WTC11 (cell line): ENCODE measurements around the gene OR51G1. TPM values are rescaled to one million over a fixed set of nuclear protein-coding genes. Genes with fewer than 3 reads are reported as not detected.

Experiments
- ATAC-seq: fragments of 200-7000 bp; cut with Tn5 transposase; 2 replicates; pipeline ENCODE4 v1.10.0; 2021; ENCODE audit warnings: mild to moderate bottlenecking, moderate library complexity
- CTCF ChIA-PET: fragments of 300-600 bp; sonication (Branson Sonifier 250); formaldehyde crosslinking; loops from one replicate; lab custom pipeline; 2021; ENCODE audit warnings: antibody characterized with exemption; lab: Charles Lee
- POLR2A ChIA-PET: fragments of 350-600 bp; sonication (Branson Sonifier 250); formaldehyde crosslinking; loops from one replicate; lab custom pipeline; 2021; ENCODE audit warnings: antibody characterized with exemption; lab: Charles Lee
- DNase-seq: peaks from one replicate; pipeline ENCODE4 v3.0.0; 2021; ENCODE audit warnings: low spot score
- H3K27ac Mint-ChIP-seq: 2 replicates; pipeline ENCODE4 v1.8.0; 2021; ENCODE audit warnings: mixed read lengths
- H3K27me3 Mint-ChIP-seq: 2 replicates; pipeline ENCODE4 v1.8.0; 2021; ENCODE audit warnings: low read depth, mild to moderate bottlenecking, moderate library complexity, mixed read lengths
- H3K36me3 Mint-ChIP-seq: 2 replicates; pipeline ENCODE4 v1.8.0; 2021; ENCODE audit warnings: mixed read lengths
- H3K4me1 Mint-ChIP-seq: 2 replicates; pipeline ENCODE4 v1.8.0; 2022; ENCODE audit warnings: mixed read lengths
- H3K4me3 Mint-ChIP-seq: 2 replicates; pipeline ENCODE4 v1.8.0; 2021; ENCODE audit warnings: mild to moderate bottlenecking, moderate library complexity, mixed read lengths
- H3K9me3 Mint-ChIP-seq: 2 replicates; pipeline ENCODE4 v1.8.0; 2021; ENCODE audit warnings: mixed read lengths
- CDX4 ChIP-seq: fragments of 250-450 bp; sonication (Bioruptor Pico); IDR thresholded peaks from 2 replicates; pipeline ENCODE4 v1.9.0; 2021; ENCODE audit warnings: moderate library complexity, mild to moderate bottlenecking, inconsistent platforms, borderline replicate concordance
- E2F5 ChIP-seq: sonication (generic); formaldehyde crosslinking; IDR thresholded peaks from 2 replicates; pipeline ENCODE4 v1.8.1; 2022; ENCODE audit warnings: mild to moderate bottlenecking, moderate library complexity, missing genetic modification reagents
- ESRRA ChIP-seq: sonication (generic); formaldehyde crosslinking; IDR thresholded peaks from 2 replicates; pipeline ENCODE4 v1.8.1; 2022; ENCODE audit warnings: mild to moderate bottlenecking, missing genetic modification reagents, borderline replicate concordance
- ETV6 ChIP-seq: sonication (generic); formaldehyde crosslinking; IDR thresholded peaks from 2 replicates; pipeline ENCODE4 v1.8.1; 2022; ENCODE audit warnings: mild to moderate bottlenecking, missing genetic modification reagents
- FOXP1 ChIP-seq: sonication (generic); formaldehyde crosslinking; IDR thresholded peaks from 2 replicates; pipeline ENCODE4 v1.8.0; 2022; ENCODE audit warnings: missing genetic modification reagents, mild to moderate bottlenecking, moderate library complexity, borderline replicate concordance
- GABPB1 ChIP-seq: sonication (generic); formaldehyde crosslinking; IDR thresholded peaks from 2 replicates; pipeline ENCODE4 v1.8.1; 2023; ENCODE audit warnings: mild to moderate bottlenecking, missing genetic modification reagents
- GRHL2 ChIP-seq: fragments of 250-450 bp; sonication (Bioruptor Pico); IDR thresholded peaks from 2 replicates; pipeline ENCODE4 v1.8.0; 2022; ENCODE audit warnings: mild to moderate bottlenecking, moderate library complexity; ENCODE audit not compliant: insufficient replicate concordance, severe bottlenecking
- MYBL2 ChIP-seq: sonication (generic); formaldehyde crosslinking; IDR thresholded peaks from 2 replicates; pipeline ENCODE4 v1.8.1; 2023; ENCODE audit warnings: mild to moderate bottlenecking, moderate library complexity, missing genetic modification reagents
- NR2C2 ChIP-seq: sonication (generic); formaldehyde crosslinking; IDR thresholded peaks from 2 replicates; pipeline ENCODE4 v1.8.0; 2022; ENCODE audit warnings: mild to moderate bottlenecking, missing genetic modification reagents
- NR3C1 ChIP-seq: sonication (generic); formaldehyde crosslinking; conservative IDR thresholded peaks from 2 replicates; pipeline ENCODE4 v1.8.1; 2023; ENCODE audit warnings: low read depth, mild to moderate bottlenecking, missing genetic modification reagents
- PRRX2 ChIP-seq: fragments of 250-450 bp; sonication (Bioruptor Pico); IDR thresholded peaks from 2 replicates; pipeline ENCODE4 v1.8.0; 2021; ENCODE audit warnings: mild to moderate bottlenecking
- RELA ChIP-seq: sonication (generic); formaldehyde crosslinking; IDR thresholded peaks from 2 replicates; pipeline ENCODE4 v1.8.1; 2022; ENCODE audit warnings: missing genetic modification reagents, mild to moderate bottlenecking, borderline replicate concordance
- SP1 ChIP-seq: sonication (generic); formaldehyde crosslinking; conservative IDR thresholded peaks from 2 replicates; pipeline ENCODE4 v1.8.1; 2022; ENCODE audit warnings: missing genetic modification reagents
- STAT6 ChIP-seq: sonication (generic); formaldehyde crosslinking; conservative IDR thresholded peaks from 2 replicates; pipeline ENCODE4 v1.8.1; 2023; ENCODE audit warnings: mild to moderate bottlenecking, low read depth, missing genetic modification reagents, moderate library complexity
- USF1 ChIP-seq: sonication (generic); formaldehyde crosslinking; IDR thresholded peaks from 2 replicates; pipeline ENCODE4 v1.8.0; 2022; ENCODE audit warnings: mild to moderate bottlenecking, missing genetic modification reagents
- USF2 ChIP-seq: sonication (generic); formaldehyde crosslinking; IDR thresholded peaks from 2 replicates; pipeline ENCODE4 v1.8.1; 2023; ENCODE audit warnings: mild to moderate bottlenecking, missing genetic modification reagents, moderate library complexity
- ZNF121 ChIP-seq: sonication (generic); formaldehyde crosslinking; IDR thresholded peaks from 2 replicates; pipeline ENCODE4 v1.8.0; 2023; ENCODE audit warnings: missing genetic modification reagents
- ZNF232 ChIP-seq: sonication (generic); formaldehyde crosslinking; IDR thresholded peaks from 2 replicates; pipeline ENCODE4 v1.8.0; 2022; ENCODE audit warnings: mild to moderate bottlenecking, missing genetic modification reagents
- ZNF263 ChIP-seq: sonication (generic); formaldehyde crosslinking; IDR thresholded peaks from 2 replicates; pipeline ENCODE4 v1.8.1; 2022; ENCODE audit warnings: low read depth, mild to moderate bottlenecking, moderate library complexity, missing genetic modification reagents
- ZNF532 ChIP-seq: fragments of 250-450 bp; sonication (Bioruptor Pico); IDR thresholded peaks from 2 replicates; pipeline ENCODE4 v1.9.0; 2021; ENCODE audit warnings: mild to moderate bottlenecking, borderline replicate concordance
- total RNA-seq: library from RNA; stranded (reverse); gene quantifications from 3 replicates; pipeline ENCODE4 v1.2.3, GENCODE V29; 2021

Gene OR51G1
- total RNA-seq, 1 experiment from 2014 or later: not detected

- TF ChIP-seq ZNF532 (CRISPR knock-in tag) (no peak), ETV6 (CRISPR knock-in tag) (no peak)
These were observed 39.8 kb downstream of the OR51G1 start (continued) for GRCh38 chr11:4884361-4884760.

- no peak overlapping the region for H3K4me3 Mint-ChIP-seq
- POLR2A ChIA-PET: no interaction called here
- CTCF ChIA-PET: no interaction called here
- ATAC-seq: no peak
- no peaks in the 10 kb centered on the region; the same call in none of the 2 replicates for H3K27me3 Mint-ChIP-seq
- H3K9me3 Mint-ChIP-seq: no peaks in the 10 kb centered on the region
- TF ChIP-seq ZNF532 (CRISPR knock-in tag): no peak
- TF ChIP-seq GABPB1 (CRISPR knock-in tag): no peak
- no peak for TF ChIP-seq ESRRA (CRISPR knock-in tag)
- no peak for TF ChIP-seq STAT6
- TF ChIP-seq GRHL2: no peak
- no peak for TF ChIP-seq MYBL2 (CRISPR knock-in tag)
- no peak for TF ChIP-seq FOXP1 (CRISPR knock-in tag)
- TF ChIP-seq USF1 (CRISPR knock-in tag): no peak
- TF ChIP-seq ZNF263: no peak
- no peak for TF ChIP-seq ZNF232 (CRISPR knock-in tag)
- TF ChIP-seq PRRX2: no peak
- no peak for TF ChIP-seq USF2
- no peak for TF ChIP-seq ZNF121 (CRISPR knock-in tag)
- no peak for TF ChIP-seq CDX4 (CRISPR knock-in tag)
- no peak for TF ChIP-seq RELA
- no peak for TF ChIP-seq NR2C2 (CRISPR knock-in tag)
- TF ChIP-seq SP1 (CRISPR knock-in tag): no peak
- TF ChIP-seq NR3C1: no peak
- no peak for TF ChIP-seq E2F5 (CRISPR knock-in tag)
- DNase-seq: no peak
- H3K27ac Mint-ChIP-seq: no peak overlapping the region
- no peaks in the 10 kb centered on the region for H3K4me1 Mint-ChIP-seq
- H3K36me3 Mint-ChIP-seq: no peaks in the 10 kb centered on the region
These were observed 41.6 kb downstream of the OR51G1 start for GRCh38 chr11:4882543-4882942.
